NCI-H2029 treated with DMSO at 0.1 percent for 48 hours (cell line): ENCODE measurements around the gene ANKRD29.

Experiments used
- DNase-seq: peaks from one replicate; lab custom pipeline; 2025; lab: John Stamatoyannopoulos, UW

The ANKRD29 gene, protein sequence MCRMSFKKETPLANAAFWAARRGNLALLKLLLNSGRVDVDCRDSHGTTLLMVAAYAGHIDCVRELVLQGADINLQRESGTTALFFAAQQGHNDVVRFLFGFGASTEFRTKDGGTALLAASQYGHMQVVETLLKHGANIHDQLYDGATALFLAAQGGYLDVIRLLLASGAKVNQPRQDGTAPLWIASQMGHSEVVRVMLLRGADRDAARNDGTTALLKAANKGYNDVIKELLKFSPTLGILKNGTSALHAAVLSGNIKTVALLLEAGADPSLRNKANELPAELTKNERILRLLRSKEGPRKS

DNA sequence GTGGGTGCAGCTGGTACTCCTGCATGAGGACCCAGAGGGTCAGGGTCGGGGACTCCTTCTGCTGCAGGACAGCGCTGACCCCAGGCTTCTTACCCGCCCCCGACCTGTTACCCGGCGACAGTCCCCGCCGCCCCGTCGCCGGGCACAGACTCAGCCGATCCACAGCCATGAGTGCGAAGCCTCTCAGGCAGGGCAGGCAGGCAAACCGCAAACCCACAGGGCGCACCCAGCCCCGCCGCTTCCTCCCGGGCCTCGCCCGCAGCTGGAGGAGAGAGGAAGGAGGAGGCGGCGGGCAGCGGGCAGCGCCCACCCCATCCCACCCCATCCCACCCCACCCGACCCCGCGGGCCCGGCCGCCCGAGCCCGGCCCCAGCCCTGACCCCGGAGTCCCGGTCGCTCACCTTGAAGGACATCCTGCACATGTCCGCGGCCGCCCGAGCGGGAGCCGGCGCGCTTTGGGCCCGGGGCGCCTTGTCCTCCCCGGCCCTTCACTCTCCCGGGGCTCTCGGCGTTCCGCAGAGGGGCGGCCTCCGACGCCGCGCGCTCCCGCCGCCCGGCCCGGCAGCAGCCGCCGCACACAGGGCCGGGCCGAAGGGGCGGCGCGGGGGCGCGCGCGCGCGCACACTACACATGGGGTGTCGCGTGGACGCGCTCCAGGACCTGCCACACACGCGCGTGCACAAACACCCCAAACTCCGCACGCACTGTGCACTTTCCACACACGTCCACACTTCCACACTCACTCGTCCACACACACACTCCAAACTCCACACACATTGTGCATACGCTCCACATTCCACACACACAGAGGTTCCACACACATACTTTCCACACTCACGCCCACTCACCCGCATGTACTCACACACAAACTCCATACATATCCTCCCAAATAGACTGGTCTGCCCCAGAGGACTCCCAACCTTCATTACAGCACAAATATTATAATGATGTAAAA is at the start of gene ANKRD29:
Gene ANKRD29 (minus strand): TSS at position 603 of the 955 bp plus-strand sequence. CDS start 181 bp downstream, at position 422.
- DNase-seq, result no peak

DNA sequence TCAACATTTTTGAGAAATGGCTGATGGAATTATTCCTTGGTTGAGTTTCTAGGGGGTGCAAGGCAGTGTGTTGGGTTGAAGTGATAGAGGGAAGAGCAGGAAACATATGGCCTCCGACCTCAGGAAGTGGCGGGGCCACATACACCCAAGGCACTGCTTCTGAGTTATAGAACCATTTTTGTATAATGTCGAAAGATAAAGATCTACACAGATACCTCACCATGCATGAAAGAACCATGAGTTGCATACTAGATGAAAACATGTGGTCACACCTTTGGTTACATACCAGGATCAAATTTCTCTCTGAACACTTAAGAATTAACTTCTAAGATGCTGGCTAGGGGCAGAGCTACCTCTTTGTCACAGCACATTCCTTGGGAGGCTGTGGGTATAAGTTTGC is 49.7 kb upstream of the ANKRD29 start:
- no peak for DNase-seq

DNA sequence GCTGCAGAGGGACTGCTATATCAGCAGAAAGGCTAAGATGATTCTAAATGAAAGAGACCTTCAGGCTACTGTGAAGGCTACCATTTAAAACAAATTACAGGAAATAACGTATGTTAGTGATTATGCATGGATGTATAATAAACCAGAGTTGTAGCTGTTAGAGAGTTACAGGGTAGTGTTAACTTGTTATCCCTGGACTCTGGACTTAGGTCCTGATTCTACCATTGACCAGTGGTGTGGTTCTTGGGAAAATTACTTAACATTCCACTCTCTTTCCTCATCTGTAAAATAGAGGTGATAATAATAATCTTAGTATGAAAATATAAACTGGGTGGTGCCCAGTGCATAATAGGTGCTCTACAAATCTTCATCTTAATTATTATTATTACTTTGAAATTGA is 48.7 kb upstream of the ANKRD29 start:
- no peak for DNase-seq

DNA sequence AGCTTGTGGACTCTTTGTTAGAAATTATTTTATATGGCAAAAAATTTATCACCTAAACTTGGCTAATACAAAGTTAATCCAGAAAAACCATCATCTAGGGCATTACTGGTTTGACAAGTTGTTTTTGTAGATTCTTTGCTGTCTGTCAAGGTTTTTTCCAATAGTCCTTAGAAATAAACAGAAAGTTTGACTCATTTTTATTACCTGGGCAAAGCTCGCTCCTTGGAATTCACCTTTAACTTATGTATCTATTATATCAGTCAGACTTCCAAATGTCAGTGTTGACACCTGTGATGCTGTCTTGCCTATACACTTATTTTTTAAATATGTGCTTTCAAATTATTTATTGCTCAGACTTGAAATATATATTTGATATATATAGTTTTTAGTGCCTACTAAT is 48.2 kb upstream of the ANKRD29 start:
- DNase-seq, result no peak

DNA sequence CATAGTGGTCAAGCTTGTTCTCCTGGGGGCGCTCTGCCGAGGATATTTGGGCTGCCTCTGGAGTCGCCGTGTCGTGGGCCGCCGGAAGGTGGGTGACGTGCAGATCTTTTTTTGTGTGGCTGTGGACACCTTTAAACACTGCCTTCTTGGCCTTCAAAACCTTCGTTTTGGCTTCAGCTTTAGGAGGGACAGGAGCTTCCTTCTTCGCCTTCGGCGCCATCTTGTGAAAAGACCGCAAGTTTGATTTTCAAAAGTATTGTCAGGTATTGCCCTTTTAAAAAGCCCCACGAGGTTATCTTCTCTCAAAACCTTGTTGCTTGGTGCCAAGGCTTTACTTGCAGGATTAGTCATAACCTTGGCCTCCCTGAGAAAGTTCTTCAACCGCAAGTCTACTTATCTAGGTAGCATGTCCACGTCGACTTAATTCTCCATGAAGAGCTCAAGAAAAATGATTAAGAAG is 47.4 kb upstream of the ANKRD29 start:
- DNase-seq, result no peak

DNA sequence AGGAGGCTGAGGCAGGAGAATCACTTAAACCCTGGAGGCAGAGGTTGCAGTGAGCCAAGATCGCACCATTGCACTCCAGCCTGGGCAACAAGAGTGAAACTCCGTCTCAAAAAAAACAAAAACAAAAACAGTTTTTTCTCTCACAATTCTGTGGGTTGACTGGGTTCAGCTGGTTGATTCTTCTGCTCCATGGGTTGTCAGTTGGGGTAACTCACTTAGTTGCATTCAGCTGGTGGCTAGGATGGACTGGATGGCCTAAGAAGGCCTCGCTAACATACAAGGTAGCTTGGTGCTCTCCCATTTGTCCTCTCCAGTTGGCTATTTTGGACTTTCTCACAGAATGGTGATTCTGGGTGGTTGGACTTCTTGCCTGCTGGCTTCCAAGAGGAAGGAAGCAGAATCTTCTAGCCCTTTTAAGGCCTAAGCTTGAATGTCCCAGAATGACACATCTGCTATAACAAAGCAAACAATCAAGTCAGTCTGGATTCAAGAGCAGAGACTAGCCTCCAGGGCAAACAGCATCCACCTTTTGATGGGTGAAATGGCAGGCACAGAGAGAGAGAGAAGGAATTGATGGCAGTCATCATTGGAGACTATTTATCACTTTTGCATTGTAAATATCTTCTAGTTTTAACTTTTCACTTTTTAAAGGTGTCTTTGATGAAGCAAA is 44.4 kb upstream of the ANKRD29 start:
- no peak for DNase-seq

DNA sequence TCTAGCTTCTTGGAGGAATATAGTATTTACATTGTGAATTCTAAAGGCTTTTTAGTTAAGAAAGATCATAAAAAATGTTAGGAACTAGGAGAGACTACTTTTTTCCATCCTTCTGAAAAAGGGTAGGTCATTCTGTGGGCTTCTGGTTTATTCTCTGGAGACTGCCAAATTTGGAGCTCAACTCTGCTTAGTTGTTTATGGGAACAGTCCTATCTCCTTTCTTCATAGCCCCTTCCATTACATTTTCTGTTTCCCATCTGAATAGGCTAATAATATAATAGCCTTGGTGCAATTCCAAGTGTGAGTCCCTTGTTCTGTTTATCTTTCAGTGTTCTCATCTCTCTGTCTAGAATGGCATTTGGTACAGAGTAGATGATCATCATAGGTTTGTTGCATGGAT is 42.1 kb upstream of the ANKRD29 start:
- DNase-seq, result no peak

DNA sequence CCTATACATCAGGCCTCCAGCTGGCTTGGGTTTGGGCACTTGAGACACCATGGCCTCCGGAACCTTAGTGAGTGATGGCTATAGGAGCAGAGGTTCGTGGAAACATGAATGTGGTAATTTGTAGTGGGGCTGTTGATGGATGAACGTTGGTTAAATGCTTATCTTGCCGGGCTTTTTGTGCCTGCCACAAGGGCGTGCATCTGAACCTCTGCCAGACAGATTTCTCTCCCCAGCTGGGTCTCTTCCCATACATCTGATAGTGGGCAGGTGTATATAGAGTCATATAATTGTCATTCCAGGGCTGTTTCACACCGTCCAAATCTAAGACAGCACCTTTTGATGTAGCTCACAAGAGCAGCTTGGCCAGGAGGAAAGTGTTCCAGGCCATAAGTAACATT is 41.3 kb upstream of the ANKRD29 start:
- no peak for DNase-seq

DNA sequence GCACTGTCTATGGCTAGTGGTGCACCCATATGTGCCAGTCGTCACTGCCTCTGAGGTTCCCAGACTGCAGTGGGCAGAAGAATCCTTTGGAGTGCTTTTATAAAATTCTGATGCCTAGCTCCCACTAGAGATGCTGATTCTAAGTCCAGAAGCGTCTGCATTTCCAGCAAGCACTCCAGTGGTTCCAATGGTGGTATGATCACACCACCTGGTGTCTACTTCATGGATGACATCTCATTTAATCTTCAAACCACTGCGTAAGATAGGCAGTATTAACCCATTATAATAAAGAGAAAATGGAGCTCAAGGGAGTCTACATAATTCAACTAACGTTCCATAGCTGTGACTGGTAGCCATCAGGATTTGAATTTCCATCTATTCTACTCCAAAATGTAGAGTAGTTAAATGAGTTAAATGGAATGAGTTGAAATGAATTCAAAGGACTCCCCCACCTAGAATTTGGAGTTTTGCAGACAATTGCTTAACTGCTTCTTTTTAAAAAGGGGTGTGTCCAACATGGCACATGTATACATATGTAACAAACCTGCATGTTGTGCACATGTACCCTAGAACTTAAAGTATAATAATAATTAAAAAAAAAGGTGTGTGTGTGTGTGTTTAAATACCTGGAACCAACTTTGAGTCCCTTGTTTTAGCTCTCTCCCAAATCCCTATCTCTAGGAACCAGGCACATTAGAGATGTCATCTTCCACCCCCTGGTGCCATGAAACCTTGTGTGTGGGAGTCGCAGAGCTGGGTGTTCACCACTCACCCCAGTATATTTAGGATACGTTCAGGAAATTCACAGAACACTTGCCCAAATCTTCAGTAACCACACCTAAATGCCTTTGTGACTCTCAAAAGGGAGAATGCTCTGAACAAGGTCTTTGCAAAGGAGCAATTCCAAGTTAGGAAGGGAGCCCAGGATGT is 40.6 kb upstream of the ANKRD29 start:
- DNase-seq, result no peak

DNA sequence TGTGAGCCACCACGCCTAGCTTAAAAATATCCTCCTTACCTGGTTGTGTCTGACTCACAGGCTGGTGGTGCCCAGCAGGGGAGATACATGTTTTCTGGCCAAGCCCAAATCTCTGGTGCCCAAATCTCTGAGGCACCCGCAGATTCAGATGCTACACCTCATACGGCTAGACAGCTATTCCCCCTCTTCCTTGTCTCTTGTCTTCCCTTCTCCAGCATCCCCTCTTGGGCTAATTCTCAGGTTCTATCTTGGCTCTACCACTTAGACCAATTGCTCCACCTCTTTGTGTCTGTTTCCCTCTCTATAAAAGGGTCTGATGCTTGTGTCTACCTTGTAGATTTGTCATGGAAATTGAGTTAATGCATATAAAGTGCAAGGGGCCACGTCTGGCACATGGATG is 39.9 kb upstream of the ANKRD29 start:
- DNase-seq, result no peak

DNA sequence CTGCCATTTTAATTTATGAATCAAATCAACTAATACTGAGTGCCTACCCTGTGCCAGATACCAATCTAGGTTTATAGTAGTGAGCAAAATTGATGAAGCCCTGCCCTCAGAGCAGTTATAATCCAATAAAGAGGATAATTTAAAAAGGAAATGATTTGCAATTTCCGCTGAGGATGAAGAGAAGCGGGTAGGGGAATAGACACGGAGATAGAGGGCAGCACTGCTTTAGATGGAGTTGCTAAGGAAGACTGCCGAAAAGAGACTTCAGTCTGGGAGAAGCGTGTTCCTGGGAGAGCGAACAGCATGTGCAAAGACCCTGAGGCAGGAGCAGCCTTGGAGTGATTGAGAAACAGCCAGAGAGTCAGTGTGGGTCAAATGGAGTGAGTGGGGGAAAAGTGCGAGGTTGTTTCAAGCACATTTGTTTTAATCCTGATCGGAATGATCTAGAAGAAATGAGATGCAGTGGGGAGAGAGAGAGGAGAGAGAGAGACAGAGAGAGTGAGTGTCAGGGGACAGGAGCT is 38.9 kb upstream of the ANKRD29 start:
- no peak for DNase-seq

DNA sequence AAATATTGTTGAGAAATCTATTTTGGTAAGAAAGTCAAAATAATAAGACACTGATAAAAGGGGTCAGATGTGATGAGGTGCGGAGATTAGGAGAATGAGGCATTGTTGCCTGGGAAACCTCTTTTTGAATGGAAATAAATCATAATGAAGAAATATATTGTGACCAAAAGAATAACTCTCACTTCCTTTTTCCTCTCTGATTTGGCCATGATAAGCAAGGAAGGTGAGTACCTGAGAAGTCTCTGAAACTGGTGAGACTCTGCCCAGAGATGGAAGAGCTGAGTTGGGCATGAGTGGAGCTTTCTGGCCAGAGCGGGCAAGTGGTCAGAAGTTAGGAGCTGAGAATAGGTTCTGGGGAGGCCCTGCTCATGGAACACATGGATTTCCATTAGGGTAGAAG is 38.3 kb upstream of the ANKRD29 start:
- DNase-seq, result no peak

DNA sequence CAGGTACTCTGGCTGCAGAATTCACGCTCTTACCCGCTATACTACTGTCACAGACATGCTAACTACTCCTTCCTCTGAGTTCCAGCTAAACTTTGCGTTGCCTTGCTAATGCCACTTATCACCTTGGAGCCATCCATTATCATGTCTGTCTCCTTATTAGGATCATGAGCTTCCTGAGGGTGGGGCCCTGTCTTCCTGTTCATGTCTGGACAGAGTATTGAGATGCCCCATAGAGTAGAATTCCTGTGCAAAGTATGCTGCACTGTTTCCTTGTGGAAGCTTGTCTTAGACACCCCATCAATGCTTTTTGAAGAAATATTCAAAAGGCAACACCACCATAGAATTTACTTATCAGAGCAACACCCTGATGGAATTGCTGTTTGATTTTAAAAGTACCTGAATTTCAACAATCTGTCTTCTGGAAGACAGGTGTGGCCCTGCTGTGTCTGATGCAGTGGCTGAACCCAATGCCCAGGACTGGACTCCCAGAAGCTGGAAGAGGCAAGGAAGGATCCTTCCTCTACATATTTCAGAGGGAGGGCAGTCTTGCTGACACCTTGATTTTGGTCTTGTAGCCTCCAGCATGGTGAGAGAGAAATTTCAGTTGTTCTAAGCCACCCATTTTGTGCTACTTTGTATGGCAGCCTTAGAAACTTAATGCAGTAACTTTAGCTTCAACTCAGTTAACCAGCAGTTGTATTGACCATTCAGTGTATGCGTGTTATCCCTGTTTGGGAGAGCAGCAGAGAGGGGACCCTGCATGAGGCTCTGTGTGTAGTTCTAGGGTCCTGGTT is 32.1 kb upstream of the ANKRD29 start:
- DNase-seq, result no peak

DNA sequence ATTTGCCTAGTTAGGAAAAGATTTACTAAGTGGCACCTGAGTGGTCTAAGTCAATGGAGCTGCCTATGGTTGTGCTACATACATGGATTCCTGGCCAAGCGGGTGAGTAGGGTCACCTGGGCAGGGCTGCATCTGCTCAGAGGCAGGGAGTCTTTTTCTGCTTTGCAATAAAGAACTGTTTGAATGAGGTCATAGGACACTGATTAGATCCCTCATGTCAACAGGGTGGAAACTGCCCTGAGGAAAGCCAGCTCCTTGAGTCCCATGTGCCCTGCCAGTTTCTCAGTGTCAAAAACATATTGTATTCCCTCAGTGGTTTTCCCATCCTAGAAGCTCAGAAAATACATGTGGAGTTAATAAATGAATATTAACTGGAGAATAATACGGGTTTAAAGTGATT is 31.1 kb upstream of the ANKRD29 start:
- no peak for DNase-seq

DNA sequence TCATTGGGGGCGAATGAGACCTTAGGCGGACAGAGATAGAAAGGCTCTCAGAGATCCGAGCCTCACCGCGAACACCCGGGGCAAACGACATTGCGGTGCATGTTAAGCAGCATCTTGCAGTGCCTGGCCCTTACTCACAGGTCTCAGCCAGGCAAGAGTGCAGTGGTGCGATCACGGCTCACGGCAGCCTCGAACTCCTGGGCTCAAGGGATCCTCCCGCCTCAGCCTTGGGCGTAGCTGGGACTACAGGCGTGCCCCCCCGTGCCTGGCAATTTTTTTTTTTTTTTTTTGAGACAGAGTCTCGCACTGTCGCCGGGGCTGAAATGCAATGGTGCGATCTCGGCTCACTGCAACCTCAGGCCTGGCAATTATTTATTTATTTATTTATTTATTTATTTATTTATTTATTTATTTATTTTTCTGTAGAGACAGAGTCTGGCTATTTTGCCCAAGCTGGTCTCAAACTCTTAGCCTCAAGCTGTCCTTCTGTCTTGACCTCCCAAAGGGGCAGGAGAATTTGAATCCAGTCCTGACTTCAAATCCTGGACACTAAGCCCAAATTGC is 27.9 kb upstream of the ANKRD29 start:
- DNase-seq, result no peak

DNA sequence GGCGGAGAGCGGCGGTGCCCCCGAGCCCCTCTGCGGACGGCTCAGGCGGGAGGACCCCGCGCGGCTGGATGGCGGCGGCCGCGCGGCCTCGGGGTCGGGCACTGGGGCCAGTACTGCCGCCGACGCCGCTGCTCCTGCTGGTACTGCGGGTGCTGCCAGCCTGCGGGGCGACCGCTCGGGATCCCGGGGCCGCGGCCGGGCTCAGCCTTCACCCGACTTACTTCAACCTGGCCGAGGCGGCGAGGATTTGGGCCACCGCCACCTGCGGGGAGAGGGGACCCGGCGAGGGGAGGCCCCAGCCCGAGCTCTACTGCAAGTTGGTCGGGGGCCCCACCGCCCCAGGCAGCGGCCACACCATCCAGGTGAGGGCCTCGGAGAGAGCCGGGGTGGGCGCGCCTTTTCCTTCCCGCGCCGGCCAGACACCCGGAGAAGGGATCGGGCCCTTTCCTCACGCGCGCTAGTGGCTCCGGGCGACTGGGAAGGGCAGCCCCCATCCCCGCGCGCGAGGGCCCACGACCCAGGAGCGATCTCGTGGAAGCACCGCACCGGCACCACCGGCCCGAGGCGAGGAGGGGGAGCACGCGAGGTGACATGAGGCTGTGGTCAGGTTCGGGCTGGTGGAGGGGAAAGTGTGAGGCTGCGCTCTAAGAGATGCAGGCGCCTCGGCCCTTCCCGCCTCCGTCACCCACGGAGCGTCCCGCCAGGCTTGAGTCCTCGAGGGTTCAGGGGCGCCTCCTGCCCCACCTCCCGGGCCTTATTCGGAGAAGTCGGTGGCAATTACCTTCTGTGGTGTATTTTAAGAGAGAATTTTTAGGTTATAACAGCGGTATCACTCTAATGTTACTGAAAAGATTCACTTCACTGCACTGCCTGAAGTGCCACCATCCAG is 27.1 kb upstream of the ANKRD29 start:
- DNase-seq, result no peak

DNA sequence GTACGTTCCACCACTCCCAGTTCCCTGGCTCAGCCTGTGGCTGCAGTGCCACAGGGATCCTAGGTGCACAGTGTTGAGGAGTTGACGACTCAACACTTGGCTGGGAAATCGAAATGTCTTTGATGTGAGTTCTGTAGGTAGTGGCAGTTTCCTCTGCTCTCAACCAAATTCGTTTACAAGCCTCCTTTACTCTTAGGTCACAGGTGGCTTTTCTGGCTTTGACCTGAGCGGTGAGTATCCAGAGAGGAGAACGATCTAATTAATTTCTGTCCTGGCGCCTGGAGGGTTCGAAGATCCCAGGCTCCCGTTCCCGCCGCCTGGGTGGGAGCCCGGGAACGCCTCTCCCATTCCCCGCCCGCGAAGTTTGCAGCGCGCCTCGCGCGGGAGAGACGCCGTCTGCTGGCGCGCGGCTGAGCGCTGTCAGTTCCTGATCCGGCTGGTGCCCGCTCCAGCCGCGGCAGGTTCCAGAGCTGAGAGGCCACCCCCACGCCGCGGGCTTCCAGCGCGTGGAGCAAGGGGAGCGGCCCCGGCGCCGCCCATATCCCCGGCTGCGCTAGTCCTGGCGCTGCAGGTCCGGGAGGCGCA is 26.4 kb upstream of the ANKRD29 start, which contains the start of gene LAMA3:
Gene LAMA3 (plus strand): TSS at position 423 of the 585 bp plus-strand sequence. CDS start 231 bp downstream, outside the sequence.
- no peak for DNase-seq

DNA sequence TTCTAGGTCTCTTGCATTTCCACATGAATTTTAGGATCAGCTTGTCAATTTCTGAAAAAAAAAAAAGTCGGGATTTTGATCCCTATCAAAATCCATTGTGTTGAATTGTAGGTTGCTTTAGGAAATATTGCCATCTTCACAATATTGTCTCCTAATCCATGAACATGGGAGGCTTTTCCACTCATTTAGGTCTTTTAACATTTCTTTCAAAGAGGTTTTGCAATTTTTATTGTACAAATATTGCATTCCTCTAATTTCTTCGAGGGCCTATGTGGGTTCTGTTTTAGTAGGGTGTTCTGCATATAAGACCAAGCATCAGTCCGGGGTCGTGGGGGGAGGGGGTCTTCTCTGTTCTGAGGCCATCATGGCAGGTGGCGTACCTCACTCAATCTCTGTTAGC is 25.8 kb upstream of the ANKRD29 start:
- no peak for DNase-seq
